ENCODE results near the gene PAFAH2.
A peak's percentile ranks its signal among the peaks of the same experiment; 100 is the strongest.

PAFAH2 gene

GRCh38 chr1:26019641-26020315 lies 21.9 kb upstream of the PAFAH2 start:
- no peak for DNase-seq
- intact Hi-C loops (cut with DNase I), result no loop called here

DNA sequence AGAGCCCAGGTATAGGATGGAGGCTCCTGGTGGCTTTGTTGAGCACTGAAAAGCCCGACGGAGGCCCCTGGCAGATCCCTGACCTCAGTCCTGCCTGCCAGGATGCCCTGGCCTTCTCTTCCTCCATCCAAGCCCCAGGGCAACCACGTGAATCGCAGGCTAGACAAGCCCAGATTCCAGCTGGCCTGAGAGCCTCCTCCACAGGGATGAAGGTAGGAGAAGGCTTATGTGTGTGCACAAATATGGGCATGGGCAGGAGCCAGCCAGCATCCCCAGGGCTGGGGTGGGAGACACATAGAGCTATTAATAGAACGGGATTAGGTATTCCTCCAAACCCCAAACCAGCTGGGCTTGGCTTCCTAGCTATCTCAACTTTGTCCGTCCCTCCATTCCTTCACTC lies 19.7 kb upstream of the PAFAH2 start:
- intact Hi-C loops (cut with DNase I), result no loop called here
- DNase-seq, result no peak

DNA sequence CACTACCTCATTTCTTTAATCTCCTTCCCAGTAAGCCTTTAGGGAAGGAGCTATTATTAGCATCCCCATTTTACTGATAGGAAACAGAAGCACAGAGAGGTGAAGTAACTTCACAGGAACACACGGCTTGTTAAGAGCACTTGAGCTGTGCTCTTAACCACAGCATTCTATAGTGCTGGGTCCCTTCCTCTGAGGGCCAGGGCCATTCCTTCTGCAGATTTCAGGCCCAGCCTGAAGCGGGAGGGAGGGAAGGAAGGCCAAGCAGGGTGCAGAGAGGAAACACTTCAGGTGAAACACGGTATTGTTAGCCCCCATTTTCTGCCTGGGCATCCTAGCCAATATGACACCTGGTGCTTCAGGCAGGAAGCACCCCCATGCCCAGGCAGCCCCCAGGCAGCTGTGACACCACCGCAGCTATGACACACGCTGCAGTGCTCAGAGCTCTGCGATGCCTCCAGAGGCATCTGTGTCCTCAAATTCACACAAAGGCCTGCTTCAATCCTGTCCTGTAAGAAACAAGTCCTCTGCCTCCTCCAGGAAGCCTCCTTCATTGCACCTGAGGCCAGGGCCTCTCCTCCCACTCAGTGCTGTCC lies 19.2 kb upstream of the PAFAH2 start:
- intact Hi-C loops (cut with DNase I), result no loop called here
- DNase-seq, result no peak

DNA sequence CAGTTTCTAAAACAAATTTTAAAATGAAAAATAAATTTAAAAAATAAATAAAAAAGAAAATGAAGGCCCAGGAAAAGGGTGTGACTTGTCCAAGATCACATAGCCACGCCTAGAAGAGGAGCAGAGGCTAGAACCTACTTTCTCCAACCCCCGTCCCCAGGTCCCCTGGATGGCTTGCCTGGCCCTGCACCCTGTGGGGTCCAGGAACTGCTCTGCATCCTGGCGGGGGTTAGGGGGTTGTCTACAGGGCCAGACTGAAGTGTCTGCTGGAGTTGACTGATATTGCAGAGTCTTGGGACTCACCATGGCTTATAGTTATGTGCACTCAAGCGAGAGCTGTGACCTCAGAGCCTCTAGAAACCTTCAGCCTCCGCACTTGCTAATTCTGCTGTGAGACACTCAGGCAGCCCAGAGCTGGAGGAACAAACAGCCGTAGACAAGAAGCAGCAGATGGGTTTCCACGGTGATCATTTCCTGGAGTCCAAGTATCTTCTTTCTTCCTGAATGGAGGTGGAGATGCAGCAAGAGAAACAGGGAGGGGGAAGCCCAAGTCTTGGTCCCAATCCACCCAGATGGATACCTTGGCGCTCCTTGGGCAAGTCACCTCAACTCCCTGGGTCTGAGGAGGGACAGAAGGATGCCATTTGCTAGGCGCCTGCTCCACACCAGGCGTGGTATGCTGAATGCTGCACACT lies 18.5 kb upstream of the PAFAH2 start:
- DNase-seq, result peak in 28 of 42 donors; percentile 43 to 84 (median 52)
- intact Hi-C loops (cut with DNase I), result no loop called here

- intact Hi-C loops (cut with DNase I), result no loop called here
- DNase-seq, result no peak
Observed at GRCh38 chr1:26015358-26015757, 17.5 kb upstream of the PAFAH2 start.

DNA sequence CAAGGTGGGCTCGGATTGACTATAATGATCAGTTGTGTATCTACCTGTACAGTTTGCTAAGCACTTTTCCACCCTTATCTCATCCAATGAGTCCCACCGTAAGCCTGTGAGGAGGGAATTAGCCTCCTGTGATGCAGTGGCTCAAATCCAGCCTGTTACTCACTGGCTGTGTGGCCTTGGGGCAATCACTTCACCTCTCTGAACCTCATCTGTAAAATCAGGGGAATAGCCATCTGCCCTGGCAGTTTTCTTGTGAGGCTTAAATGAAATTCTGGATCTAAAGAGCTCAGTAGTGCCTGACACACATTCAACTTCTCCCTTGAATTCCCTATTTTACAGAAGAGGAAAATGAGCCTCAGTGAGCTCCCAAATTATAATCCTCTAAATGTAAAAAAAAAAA lies 16.3 kb upstream of the PAFAH2 start:
- no peak for DNase-seq
- intact Hi-C loops (cut with DNase I), result no loop called here

GRCh38 chr1:26012864-26013263 lies 15.0 kb upstream of the PAFAH2 start:
- intact Hi-C loops (cut with DNase I), result no loop called here
- DNase-seq, result no peak

- intact Hi-C loops (cut with DNase I), result no loop called here
- DNase-seq, result no peak
Observed at GRCh38 chr1:26010825-26011224, 13.0 kb upstream of the PAFAH2 start.

GRCh38 chr1:26009796-26010447 lies 12.1 kb upstream of the PAFAH2 start:
- intact Hi-C loops (cut with DNase I), result no loop called here
- no peak for DNase-seq

DNA sequence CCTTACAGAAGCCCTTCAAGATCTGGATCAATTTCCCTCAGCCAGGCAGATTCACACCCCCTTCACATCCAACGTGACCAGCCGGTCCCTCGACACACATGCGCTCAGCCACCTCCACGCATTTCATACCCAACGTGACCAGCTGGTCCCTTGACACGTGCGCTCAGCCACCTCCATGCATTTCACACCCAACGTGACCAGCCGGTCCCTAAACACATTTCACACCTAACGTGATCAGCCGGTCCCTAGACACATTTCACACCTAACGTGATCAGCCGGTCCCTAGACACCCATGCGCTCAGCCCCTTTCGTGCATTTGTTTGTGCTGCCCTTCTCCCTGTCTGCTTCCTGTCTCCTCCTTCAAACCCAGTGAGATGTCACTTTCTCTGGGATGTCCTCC lies 8.8 kb upstream of the PAFAH2 start:
- DNase-seq, result no peak
- intact Hi-C loops (cut with DNase I), result no loop called here

DNA sequence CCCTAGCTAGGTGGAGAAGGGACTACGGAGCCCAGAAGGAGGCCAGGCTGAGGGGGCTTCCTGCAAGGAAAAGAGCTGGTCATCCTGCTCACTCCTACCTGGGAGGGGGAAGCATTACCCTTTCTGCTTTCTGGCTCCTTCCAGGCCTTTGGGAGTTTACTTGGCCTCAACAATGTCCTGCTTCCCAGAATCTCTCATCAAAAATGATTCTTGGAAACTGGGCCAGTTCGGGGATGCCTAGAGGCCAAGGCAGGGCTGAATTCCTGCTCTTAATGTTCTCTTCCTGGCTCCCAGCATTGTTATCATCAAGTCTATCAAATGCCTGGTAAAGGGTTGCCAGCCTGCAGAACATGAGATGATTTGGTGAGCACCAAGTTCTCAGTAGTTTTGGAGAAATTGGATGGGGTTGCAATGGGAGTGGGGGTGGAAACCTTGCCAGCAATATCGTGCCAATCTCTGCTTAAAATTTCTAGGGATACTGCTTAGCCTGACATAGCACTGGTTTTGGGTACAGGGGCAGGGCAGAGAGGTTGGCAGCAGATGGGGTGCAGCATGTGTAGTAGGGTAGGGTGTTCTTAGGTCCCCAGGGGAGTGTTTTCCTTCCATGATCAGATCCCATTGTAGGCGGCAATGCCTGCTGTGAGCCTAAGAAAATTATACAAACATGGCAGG lies 7.7 kb upstream of the PAFAH2 start:
- intact Hi-C loops (cut with DNase I), result no loop called here
- no peak for DNase-seq

GRCh38 chr1:26003756-26004155 lies 5.9 kb upstream of the PAFAH2 start:
- intact Hi-C loops (cut with DNase I), result no loop called here

DNA sequence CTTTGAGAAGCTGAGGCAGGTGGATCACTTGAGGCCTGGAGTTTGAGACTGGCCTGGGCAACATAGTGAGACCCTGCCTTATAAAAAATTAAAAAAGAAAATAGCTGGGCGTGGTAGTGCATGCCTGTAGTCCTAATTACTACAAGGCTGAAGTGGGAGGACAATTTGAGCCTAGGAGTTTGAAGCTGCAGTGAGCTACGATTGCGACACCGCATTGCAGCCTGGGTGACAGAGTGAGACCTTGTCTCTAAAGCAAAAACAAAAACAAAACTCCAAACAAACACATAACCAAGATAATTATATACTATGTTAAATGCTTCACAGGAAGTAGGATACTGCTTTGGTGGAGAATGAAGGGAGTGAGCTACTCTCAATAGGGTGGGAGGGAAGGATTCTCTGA lies 5.4 kb upstream of the PAFAH2 start:
- intact Hi-C loops (cut with DNase I), result no loop called here
- no peak for DNase-seq

More at GRCh38 chr1:26003756-26004155, 5.9 kb upstream of the PAFAH2 start:
- no peak for DNase-seq

GRCh38 chr1:25999041-25999800 lies 1.4 kb upstream of the PAFAH2 start:
- DNase-seq, result no peak
- intact Hi-C loops (cut with DNase I), result loop anchor here (5.0 kb wide), 1 partner anchor 177 kb away; no protein-coding TSS in a partner anchor

DNA sequence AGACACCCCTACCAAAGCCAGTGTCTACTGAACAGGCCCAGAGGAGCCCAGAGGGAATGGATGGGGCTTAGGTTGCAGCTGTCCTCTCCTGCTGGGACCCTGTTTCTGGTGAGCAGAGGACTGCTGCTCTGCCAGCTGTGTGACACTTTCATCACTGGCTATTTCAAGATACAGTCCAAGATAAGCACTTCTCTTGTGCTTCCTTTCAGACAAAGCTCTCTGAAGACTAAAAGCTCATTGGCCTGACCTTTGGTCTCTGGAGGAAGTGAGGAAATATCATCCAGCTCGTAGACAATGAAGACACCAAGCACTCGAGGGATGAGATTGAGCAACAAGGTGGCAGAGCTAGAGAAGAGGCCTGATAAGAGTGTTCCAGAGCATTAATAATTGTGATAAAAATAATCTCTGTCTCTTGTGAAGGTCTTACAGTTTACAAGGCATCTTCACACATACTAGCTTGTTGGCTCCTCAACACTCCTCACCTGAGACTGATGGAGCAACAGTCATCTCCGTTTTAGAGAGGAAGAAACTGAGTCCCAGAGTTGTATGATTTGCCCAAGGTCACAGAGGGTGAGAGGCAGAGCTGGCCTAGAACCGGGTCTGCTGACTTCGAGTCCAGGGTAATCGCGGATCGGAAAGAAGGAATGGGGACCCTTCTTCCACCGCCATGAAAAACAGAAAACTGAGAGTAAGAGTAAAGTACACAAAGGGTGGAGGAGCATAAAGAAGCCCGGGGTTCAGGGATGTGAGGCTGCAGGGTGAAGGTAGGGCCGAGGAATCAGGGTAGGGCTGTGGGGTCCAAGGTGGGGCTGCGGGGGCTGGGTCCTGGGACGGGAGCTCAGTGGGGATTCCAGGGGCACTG lies 666 bp downstream of the PAFAH2 start:
- DNase-seq, result peak in 4 of 42 donors; percentile 11 to 28 (median 24)
- intact Hi-C loops (cut with DNase I), result loop anchor here (5.0 kb wide), 1 partner anchor 175 kb away; no protein-coding TSS in a partner anchor

DNA sequence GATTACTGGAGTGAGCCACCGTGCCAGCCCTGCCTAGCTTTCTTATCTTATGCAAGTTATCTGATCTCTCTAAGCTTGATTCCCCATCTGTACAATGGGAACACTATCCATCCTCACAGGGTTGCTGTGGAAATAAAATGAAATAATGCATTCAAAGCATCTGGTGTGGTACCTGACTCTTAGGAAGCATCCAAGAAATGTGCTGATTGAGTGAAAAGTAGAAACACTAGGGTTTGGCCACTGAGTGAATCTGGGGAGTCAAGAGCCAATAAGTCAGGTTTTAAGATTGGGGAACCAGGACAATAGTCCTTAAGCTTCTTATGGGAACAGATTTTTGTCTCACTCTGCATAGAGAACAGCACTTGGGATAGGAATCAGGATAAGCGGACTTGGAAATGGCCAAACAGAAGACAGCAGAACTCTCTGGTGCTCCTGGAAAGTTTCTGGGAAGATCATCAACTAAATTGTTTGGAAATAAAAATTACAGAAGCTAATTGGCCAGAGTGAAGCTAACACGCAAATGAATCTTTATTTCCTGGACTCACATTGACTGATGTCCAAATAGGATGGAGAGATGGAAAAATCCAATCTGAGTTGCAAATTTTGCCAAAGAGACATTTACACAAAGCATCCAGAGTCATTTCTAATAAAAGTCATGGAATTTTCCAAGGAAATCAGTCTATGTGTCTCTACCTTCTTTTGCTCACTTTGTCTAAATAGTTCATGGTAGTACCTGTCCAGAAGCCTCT lies 3.3 kb downstream of the PAFAH2 start:
- no peak for DNase-seq
- intact Hi-C loops (cut with DNase I), result loop anchor here (5.0 kb wide), 1 partner anchor 172 kb away; no protein-coding TSS in a partner anchor

Measured in head of caudate nucleus (tissue), 42 donors.